Fibroblast of lung (primary cell): ENCODE measurements around the gene STYX. TPM values are rescaled to one million over a fixed set of nuclear protein-coding genes. Genes with fewer than 3 reads are reported as not detected.

Source experiments
- DNase-seq, 2 donors: peaks; one replicate each; pipeline versions ENCODE4 v3.0.0 to v3.0.0-alpha.2; 2010; ENCODE audit warnings: low read depth in 2 of 2
- H2AFZ ChIP-seq: 2 replicates; pipeline ENCODE4 v1.5.1; 2012; ENCODE audit warnings: low read length, control low read depth, inconsistent platforms
- H3K27ac ChIP-seq: 2 replicates; pipeline ENCODE4 v1.5.1; 2011; ENCODE audit warnings: low read length, control low read depth; ENCODE audit not compliant: insufficient read depth
- H3K27me3 ChIP-seq: 2 replicates; pipeline ENCODE4 v1.5.1; 2011; ENCODE audit warnings: mild to moderate bottlenecking, low read length; ENCODE audit not compliant: control insufficient read depth, insufficient read depth
- H3K36me3 ChIP-seq: 2 replicates; pipeline ENCODE4 v1.5.1; 2011; ENCODE audit warnings: low read length; ENCODE audit not compliant: control insufficient read depth, insufficient read depth
- H3K4me1 ChIP-seq: 2 replicates; pipeline ENCODE4 v1.5.1; 2011; ENCODE audit warnings: low read length; ENCODE audit not compliant: control insufficient read depth, insufficient read depth; ENCODE audit errors: extremely low read depth
- H3K4me2 ChIP-seq: 2 replicates; pipeline ENCODE4 v1.5.1; 2011; ENCODE audit warnings: low read length, control low read depth; ENCODE audit not compliant: insufficient read depth; ENCODE audit errors: extremely low read depth
- H3K4me3 ChIP-seq, 4 experiments: fragments of 200-600 bp in 1 of 4; sonication (generic) in 1 of 4; replicated peaks in 1 of 4; 2 replicates each; pipeline ENCODE4 v1.5.1; 2011 to 2016; ENCODE audit warnings: low read length in 4 of 4, low read depth in 3 of 4, mild to moderate bottlenecking in 3 of 4, control low read depth in 2 of 4, inconsistent platforms in 1 of 4, mixed read lengths in 1 of 4; ENCODE audit not compliant: insufficient read depth in 1 of 4; ENCODE audit errors: control extremely low read depth in 1 of 4
- H3K79me2 ChIP-seq: 2 replicates; pipeline ENCODE4 v1.5.1; 2012; ENCODE audit warnings: mild to moderate bottlenecking, low read length, inconsistent platforms; ENCODE audit not compliant: control insufficient read depth, insufficient read depth
- H3K9ac ChIP-seq: 2 replicates; pipeline ENCODE4 v1.5.1; 2011; ENCODE audit warnings: mild to moderate bottlenecking, low read length, control low read depth; ENCODE audit not compliant: insufficient read depth
- H3K9me3 ChIP-seq: 2 replicates; pipeline ENCODE4 v1.5.1; 2012; ENCODE audit warnings: low read depth, low read length; ENCODE audit not compliant: control insufficient read depth, insufficient read depth
- H4K20me1 ChIP-seq: 2 replicates; pipeline ENCODE4 v1.5.1; 2011; ENCODE audit warnings: low read length; ENCODE audit not compliant: control insufficient read depth, insufficient read depth; ENCODE audit errors: extremely low read depth
- CTCF ChIP-seq, 2 donors: IDR thresholded peaks in 1 of 2; conservative IDR thresholded peaks in 1 of 2; 1 replicate in 1 of 2; 2 replicates in 1 of 2; pipeline ENCODE4 v1.5.1; 2011 to 2012; ENCODE audit warnings: low read length in 2 of 2, control low read depth in 1 of 2, inconsistent platforms in 1 of 2, low read depth in 1 of 2, mild to moderate bottlenecking in 1 of 2
- EZH2 ChIP-seq: IDR thresholded peaks from 2 replicates; pipeline ENCODE4 v1.5.1; 2012; ENCODE audit warnings: low read length, control low read depth, mild to moderate bottlenecking; ENCODE audit errors: missing control alignments
- polyA plus RNA-seq, 2 donors: library from polyadenylated mRNA; depleted of rRNA in 1 of 2; stranded (reverse) in 1 of 2; unstranded in 1 of 2; fragments of >200 nt; gene quantifications; 2 replicates each; pipeline ENCODE4 v1.2.1, GENCODE V29; 2011 to 2012; ENCODE audit warnings: missing spikeins in 1 of 2
- total RNA-seq: library from RNA; depleted of rRNA; stranded (reverse); fragments of >200 nt; gene quantifications from 2 replicates; pipeline ENCODE4 v1.2.1, GENCODE V29; 2014

Gene STYX
- total and polyA plus RNA-seq, 2 donors (not counting 1 experiment from before 2014, with no cell fraction given), result 14.9 to 17.0 TPM

- Histone ChIP-seq H3K4me1 (peaks cover 5% of the 10 kb centered on the region), H3K4me2 (no peak overlapping the region), H4K20me1 (no peaks in the 10 kb centered on the region), H3K36me3 (no peaks in the 10 kb centered on the region), H3K9ac (no peak overlapping the region), H3K79me2 (peaks cover 74% of the 10 kb centered on the region), H3K9me3 (no peaks in the 10 kb centered on the region), H3K27me3 (no peaks in the 10 kb centered on the region), H3K27ac (no peak overlapping the region), H3K4me3 (no peak overlapping the region), H2AFZ (no peak overlapping the region)
- DNase-seq, result peak in 1 of 2 donors; percentile 19
- TF ChIP-seq EZH2 (no peak), CTCF (conservative IDR thresholded peaks at IDR 0.05 in 1 of 2, IDR thresholded peaks at IDR 0.05 in 1 of 2; ENCODE audit: low read depth in 1 of 2, low read length in 2 of 2) (no peak)
Measured at GRCh38 chr14:52690983-52691760, 38.8 kb upstream of the STYX start.

DNA sequence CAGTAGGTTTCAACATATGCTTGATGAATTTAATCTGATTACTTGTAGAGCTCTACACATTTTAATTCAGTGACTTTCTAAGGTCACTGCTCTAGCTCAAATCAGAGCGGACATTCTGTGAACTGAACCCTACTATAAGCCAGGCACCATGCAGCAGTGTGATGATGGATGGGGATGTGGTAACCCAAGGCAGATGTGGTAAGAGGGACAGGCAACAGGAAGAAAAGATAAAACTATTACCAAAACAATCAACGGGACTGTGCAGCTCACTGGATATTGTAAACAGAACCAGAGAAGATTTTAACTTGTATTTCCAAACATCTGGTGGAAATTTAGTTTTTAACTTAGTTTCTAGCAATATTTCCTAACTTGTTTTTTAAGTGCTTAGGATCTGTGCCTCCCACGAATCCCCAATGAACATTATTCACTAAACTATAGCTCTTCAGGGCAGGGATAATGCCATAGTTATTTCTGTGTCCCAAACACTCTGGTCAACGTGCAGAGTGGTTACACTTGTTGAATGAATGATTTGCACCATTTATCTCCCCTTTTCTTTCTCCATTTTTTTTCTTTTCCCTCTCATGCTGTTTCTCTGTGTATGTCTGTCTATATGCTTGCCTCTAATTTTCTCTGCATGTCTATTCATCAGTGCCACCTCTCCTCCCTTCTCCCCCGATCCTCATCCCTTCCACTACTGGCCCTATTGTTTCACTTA is 37.6 kb upstream of the STYX start:
- no peaks in the 10 kb centered on the region for H3K27me3 ChIP-seq
- H3K27ac ChIP-seq, result no peak overlapping the region
- peak; percentile 28 to 88 for DNase-seq
- H3K9ac ChIP-seq, result no peak overlapping the region
- H3K9me3 ChIP-seq, result no peaks in the 10 kb centered on the region
- no peaks in the 10 kb centered on the region for H3K36me3 ChIP-seq
- no peak for TF ChIP-seq EZH2
- TF ChIP-seq CTCF (conservative IDR thresholded peaks at IDR 0.05 in 1 of 2, IDR thresholded peaks at IDR 0.05 in 1 of 2; ENCODE audit: low read depth in 1 of 2, low read length in 2 of 2), result no peak
- peak overlapping the region; percentile 66 for H3K4me2 ChIP-seq
- peak overlapping the region in 1 of 4 experiments; percentile 8 for H3K4me3 ChIP-seq
- H3K79me2 ChIP-seq, result peaks cover 66% of the 10 kb centered on the region
- H4K20me1 ChIP-seq, result no peaks in the 10 kb centered on the region
- no peak overlapping the region for H2AFZ ChIP-seq
- H3K4me1 ChIP-seq, result peaks cover 5% of the 10 kb centered on the region

DNA sequence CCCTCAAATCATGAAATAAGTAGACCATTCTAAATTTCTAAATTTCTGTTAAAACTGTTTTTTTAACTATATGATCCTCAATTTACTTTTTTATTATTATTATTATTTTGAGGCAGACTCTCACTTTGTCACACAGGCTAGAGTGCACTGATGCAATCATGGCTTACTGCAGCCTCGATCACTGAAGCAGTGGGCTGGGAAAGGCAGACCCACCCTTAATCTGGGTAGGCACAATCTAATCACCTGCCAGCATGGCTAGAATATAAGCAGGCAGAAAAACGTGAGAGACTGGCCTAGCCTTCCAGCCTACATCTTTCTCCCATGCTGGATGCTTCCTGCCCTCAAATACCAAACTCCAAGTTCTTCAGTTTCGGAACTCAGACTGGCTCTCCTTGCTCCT is 36.9 kb upstream of the STYX start:
- H3K9ac ChIP-seq, result no peak overlapping the region
- H3K27me3 ChIP-seq, result no peaks in the 10 kb centered on the region
- peaks cover 5% of the 10 kb centered on the region for H3K4me1 ChIP-seq
- no peaks in the 10 kb centered on the region for H4K20me1 ChIP-seq
- no peak overlapping the region for H3K4me2 ChIP-seq
- no peaks in the 10 kb centered on the region for H3K9me3 ChIP-seq
- no peak overlapping the region for H3K27ac ChIP-seq
- no peak overlapping the region for H2AFZ ChIP-seq
- TF ChIP-seq CTCF (conservative IDR thresholded peaks at IDR 0.05 in 1 of 2, IDR thresholded peaks at IDR 0.05 in 1 of 2; ENCODE audit: low read depth in 1 of 2, low read length in 2 of 2) (no peak), EZH2 (no peak)
- H3K79me2 ChIP-seq, result peaks cover 60% of the 10 kb centered on the region
- H3K4me3 ChIP-seq, result no peak overlapping the region
- H3K36me3 ChIP-seq, result no peaks in the 10 kb centered on the region
- no peak for DNase-seq
